ENCODE data around the gene DYSF.

Gene DYSF

GRCh38 chr2:71683070-71683469 is 229.7 kb downstream of the DYSF start:
- H3K4me3 ChIP-seq = no peak overlapping the region
- no peak overlapping the region for H3K9ac ChIP-seq (ENCODE audit: insufficient read length)
- no peak for TF ChIP-seq FOXP2 (optimal IDR thresholded peaks at IDR 0.05; ENCODE audit: control extremely low read depth, extremely low read length, insufficient read depth)
- no peak for TF ChIP-seq EZH2 (IDR thresholded peaks at IDR 0.05)
- no peak for TF ChIP-seq POLR2AphosphoS5 (IDR thresholded peaks at IDR 0.05; ENCODE audit: borderline replicate concordance, low read depth, low read length)
- DNase-seq (ENCODE audit: low read depth, low spot score) = no peak
- no peak overlapping the region for H3K27ac ChIP-seq
- H3K36me3 ChIP-seq (ENCODE audit: insufficient read depth, low read length) = no peaks in the 10 kb centered on the region
- no peaks in the 10 kb centered on the region for H3K9me3 ChIP-seq (ENCODE audit: low read depth, low read length)

DNA sequence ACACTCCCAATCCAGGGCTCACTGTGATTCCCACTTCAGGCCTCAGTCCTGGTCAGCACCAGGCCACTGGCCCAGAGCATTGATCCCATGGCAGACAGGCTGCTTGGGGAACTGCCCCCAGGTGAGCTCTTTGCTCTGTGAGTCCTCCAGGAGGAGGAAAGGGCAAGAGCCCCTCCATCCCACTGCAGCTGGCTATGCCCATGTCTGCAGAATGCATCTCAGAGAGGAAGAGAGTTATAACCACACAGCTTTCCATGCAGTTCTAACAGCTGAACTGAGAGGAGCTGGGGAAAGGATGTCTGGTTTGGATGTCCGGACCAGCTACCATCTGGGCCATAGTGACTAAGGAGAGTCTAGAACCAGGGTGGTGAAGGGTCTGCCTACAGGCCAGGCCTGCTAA is 230.3 kb downstream of the DYSF start:
- Histone ChIP-seq H3K27ac (no peak overlapping the region), H3K36me3 (ENCODE audit: insufficient read depth, low read length) (no peaks in the 10 kb centered on the region), H3K4me3 (no peak overlapping the region), H3K9ac (ENCODE audit: insufficient read length) (no peak overlapping the region), H3K9me3 (ENCODE audit: low read depth, low read length) (no peaks in the 10 kb centered on the region)
- no peak for DNase-seq (ENCODE audit: low read depth, low spot score)
- no peak for TF ChIP-seq POLR2AphosphoS5 (IDR thresholded peaks at IDR 0.05; ENCODE audit: borderline replicate concordance, low read depth, low read length)
- no peak for TF ChIP-seq FOXP2 (optimal IDR thresholded peaks at IDR 0.05; ENCODE audit: control extremely low read depth, extremely low read length, insufficient read depth)
- no peak for TF ChIP-seq EZH2 (IDR thresholded peaks at IDR 0.05)

DNA sequence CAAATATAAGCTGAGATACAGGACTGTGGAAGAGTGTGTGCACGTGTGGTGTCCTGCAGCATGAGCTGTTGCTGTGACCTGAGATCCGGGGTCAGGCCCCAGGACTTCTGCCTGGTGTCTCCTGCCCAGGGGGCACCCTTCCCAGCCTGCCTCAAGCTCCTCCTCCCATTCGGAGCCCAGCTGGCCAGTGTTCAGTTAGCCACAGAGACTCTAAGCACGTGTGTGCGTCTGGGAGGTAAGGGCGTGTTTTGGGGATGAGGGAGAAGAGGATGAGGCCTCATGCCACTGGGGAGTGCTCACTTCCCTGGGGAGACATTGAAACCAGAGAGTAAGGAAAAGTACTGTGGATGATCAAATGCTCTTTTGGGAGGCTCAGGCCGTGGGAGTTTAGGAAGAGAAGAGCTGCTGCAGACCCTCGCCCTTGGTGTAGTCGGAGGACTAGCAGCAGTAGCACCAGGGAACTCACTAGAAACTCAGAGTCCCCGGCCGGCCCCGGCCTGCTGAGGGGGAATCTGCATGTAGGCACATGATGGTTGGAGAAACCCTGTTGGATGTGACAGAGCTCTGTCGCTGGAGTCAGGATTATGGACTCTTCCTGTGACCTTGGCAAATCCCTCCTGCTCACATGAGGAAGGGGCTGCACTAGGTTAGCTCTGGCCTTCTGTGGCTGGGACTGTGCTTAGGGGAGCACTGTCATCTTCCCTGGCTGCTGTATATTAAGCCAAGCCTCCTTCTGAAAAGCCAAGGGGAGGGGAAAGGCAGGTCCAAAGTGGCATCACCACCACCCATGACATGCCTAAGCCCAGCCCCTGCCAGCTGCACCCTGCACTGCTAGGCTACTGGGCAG is 231.1 kb downstream of the DYSF start:
- no peak overlapping the region for H3K4me3 ChIP-seq
- H3K9ac ChIP-seq (ENCODE audit: insufficient read length) = no peak overlapping the region
- no peak overlapping the region for H3K27ac ChIP-seq
- TF ChIP-seq FOXP2 (optimal IDR thresholded peaks at IDR 0.05; ENCODE audit: control extremely low read depth, extremely low read length, insufficient read depth) = no peak
- TF ChIP-seq POLR2AphosphoS5 (IDR thresholded peaks at IDR 0.05; ENCODE audit: borderline replicate concordance, low read depth, low read length) = no peak
- no peak for TF ChIP-seq EZH2 (IDR thresholded peaks at IDR 0.05)
- H3K9me3 ChIP-seq (ENCODE audit: low read depth, low read length) = no peaks in the 10 kb centered on the region
- DNase-seq (ENCODE audit: low read depth, low spot score) = no peak
- no peaks in the 10 kb centered on the region for H3K36me3 ChIP-seq (ENCODE audit: insufficient read depth, low read length)

DNA sequence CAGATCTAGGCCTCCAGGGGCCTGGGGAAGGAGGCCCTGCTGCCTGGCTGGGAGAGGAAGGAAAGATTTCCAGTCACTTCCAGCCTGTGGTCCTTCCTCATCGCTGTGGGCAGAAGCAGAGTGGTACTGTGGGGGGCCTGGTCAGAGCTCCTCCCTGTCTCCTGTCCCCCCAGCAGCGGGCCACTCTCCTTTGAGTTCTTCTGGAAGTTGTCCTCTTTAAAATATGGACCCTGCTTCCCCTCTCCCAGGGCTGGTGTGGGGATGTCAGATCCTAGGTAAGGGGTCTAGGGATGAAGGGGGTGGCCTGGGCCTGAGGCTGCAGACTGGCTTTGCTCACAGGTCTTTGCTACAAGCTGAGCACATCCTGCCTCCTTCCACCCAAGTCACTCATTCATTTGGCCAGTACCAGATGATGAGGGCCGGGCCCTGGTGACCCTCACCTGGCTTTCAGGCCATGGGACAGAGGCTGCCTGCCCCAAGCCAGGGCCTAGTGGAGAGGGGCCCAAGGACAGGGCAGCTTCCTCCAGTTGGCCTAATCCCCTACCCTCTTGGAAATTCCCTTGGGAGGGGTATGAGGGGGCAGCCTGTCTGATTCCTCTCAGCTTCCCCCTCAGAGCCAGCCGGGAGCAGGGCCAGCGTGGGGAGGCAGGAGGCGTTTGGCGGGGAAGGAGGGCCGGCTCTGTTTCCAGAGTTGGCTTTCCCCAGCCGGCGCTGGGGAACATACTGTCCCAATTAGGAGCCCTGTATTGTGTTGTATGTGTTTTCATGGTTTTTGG is 231.9 kb downstream of the DYSF start:
- no peak for DNase-seq (ENCODE audit: low read depth, low spot score)

DNA sequence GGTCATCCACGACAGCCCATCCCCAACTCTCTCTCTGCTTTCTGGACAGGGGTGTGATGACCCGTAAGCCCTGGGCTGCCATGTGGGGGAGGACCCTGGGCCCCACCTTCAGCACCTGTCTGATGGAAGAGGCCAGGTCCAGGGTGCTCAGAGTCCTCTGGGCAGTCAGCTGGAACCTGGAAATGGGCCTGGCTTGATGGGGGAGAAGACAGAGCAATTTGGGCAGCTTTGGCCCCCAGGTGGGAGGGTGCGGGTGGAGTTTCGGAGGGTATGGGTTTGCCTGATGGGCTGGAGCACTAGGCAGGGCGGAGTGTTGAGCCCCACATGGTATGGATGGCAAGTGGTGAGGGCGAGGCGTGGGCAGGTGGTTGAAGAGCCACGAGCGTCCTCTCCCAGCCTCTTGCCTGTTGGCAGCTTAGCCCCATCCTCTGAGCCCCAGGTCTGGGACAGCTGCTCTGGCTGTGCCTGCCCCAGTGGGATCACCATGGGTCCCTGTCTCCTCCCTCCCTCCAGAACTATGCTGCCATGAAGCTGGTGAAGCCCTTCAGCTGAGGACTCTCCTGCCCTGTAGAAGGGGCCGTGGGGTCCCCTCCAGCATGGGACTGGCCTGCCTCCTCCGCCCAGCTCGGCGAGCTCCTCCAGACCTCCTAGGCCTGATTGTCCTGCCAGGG is 232.7 kb downstream of the DYSF start:
- no peaks in the 10 kb centered on the region for H3K36me3 ChIP-seq (ENCODE audit: insufficient read depth, low read length)
- TF ChIP-seq POLR2AphosphoS5 (IDR thresholded peaks at IDR 0.05; ENCODE audit: borderline replicate concordance, low read depth, low read length) = no peak
- no peak for TF ChIP-seq FOXP2 (optimal IDR thresholded peaks at IDR 0.05; ENCODE audit: control extremely low read depth, extremely low read length, insufficient read depth)
- no peak for TF ChIP-seq EZH2 (IDR thresholded peaks at IDR 0.05)
- no peak for DNase-seq (ENCODE audit: low read depth, low spot score)
- no peak overlapping the region for H3K4me3 ChIP-seq
- no peak overlapping the region for H3K27ac ChIP-seq
- H3K9ac ChIP-seq (ENCODE audit: insufficient read length) = no peak overlapping the region
- no peaks in the 10 kb centered on the region for H3K9me3 ChIP-seq (ENCODE audit: low read depth, low read length)

More for the DNA sequence above, 231.9 kb downstream of the DYSF start:
- H3K9ac ChIP-seq (ENCODE audit: insufficient read length) = no peak overlapping the region
- TF ChIP-seq POLR2AphosphoS5 (IDR thresholded peaks at IDR 0.05; ENCODE audit: borderline replicate concordance, low read depth, low read length) = no peak
- no peak for TF ChIP-seq FOXP2 (optimal IDR thresholded peaks at IDR 0.05; ENCODE audit: control extremely low read depth, extremely low read length, insufficient read depth)
- TF ChIP-seq EZH2 (IDR thresholded peaks at IDR 0.05) = no peak
- H3K36me3 ChIP-seq (ENCODE audit: insufficient read depth, low read length) = no peaks in the 10 kb centered on the region
- no peak overlapping the region for H3K4me3 ChIP-seq
- H3K9me3 ChIP-seq (ENCODE audit: low read depth, low read length) = no peaks in the 10 kb centered on the region
- H3K27ac ChIP-seq = no peak overlapping the region

DNA sequence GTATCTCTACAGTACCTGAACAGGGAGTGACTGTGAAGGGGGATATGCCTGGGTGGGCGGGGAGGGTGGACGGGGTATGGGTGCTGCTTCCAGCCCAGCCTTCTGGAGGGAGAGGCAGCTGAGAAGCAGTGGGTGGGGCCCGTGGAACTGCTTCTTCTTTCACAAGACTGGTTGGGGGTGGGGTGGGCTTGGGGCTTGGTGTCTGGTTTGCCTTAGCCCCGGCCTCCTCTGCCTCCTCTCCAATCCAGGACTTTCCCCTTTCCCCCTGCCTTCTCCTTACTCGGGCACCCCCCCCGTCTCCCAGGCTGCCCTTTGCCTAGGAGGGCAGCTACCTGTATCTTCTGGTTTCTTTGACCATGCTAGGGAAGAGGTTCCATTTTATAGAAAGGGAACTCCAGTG is 233.4 kb downstream of the DYSF start:
- H3K27ac ChIP-seq = no peak overlapping the region
- H3K9ac ChIP-seq (ENCODE audit: insufficient read length) = no peak overlapping the region
- no peak for TF ChIP-seq FOXP2 (optimal IDR thresholded peaks at IDR 0.05; ENCODE audit: control extremely low read depth, extremely low read length, insufficient read depth)
- TF ChIP-seq POLR2AphosphoS5 (IDR thresholded peaks at IDR 0.05; ENCODE audit: borderline replicate concordance, low read depth, low read length) = no peak
- TF ChIP-seq EZH2 (IDR thresholded peaks at IDR 0.05) = no peak
- H3K36me3 ChIP-seq (ENCODE audit: insufficient read depth, low read length) = no peaks in the 10 kb centered on the region
- no peak for DNase-seq (ENCODE audit: low read depth, low spot score)
- H3K4me3 ChIP-seq = no peak overlapping the region
- no peaks in the 10 kb centered on the region for H3K9me3 ChIP-seq (ENCODE audit: low read depth, low read length)

DNA sequence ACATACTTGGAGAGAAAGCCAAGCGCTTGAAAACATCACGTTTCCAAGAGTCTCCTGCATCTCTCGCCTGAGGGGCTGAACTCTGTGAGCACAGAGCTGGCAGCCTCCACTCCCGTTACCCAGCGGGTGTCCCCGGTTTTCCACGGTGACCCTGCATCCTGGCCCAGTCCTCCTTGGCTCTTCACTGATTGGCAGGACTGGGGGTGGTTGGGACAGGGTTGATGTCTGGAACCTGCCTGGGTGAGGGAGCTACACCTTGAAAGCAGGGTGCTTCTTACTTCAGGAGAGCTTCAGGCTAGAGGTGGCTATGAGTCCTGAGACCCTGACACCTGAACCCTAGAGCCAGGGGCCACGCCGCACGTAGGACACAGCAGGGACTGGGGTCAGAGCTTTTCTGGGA is 234.1 kb downstream of the DYSF start:
- Histone ChIP-seq H3K9ac (ENCODE audit: insufficient read length) (no peak overlapping the region), H3K27ac (no peak overlapping the region), H3K36me3 (ENCODE audit: insufficient read depth, low read length) (no peaks in the 10 kb centered on the region), H3K4me3 (no peak overlapping the region), H3K9me3 (ENCODE audit: low read depth, low read length) (no peaks in the 10 kb centered on the region)
- DNase-seq (ENCODE audit: low read depth, low spot score) = no peak
- TF ChIP-seq POLR2AphosphoS5 (IDR thresholded peaks at IDR 0.05; ENCODE audit: borderline replicate concordance, low read depth, low read length) (no peak), FOXP2 (optimal IDR thresholded peaks at IDR 0.05; ENCODE audit: control extremely low read depth, extremely low read length, insufficient read depth) (no peak), EZH2 (IDR thresholded peaks at IDR 0.05) (no peak)

DNA sequence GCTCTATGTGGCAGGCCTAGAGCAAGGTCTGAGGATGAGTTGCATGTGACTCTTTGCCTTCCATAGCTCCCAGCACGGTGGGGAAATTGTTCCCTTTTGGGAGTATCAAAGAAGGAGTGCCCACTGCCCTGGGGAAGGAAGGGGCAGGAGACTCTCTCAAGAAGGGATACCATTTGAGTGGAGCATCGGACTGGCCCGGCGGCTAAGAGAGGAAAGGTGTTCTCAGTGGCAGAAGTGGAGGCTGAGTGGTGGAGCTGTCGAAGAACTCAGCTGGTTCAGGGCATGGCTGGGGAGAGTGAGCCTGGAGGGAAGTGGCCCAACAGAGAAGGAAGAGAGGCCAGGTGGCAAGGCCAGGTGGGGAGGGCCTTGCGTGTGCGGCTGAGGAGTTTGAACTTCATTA is 235.2 kb downstream of the DYSF start:
- H3K9me3 ChIP-seq (ENCODE audit: low read depth, low read length) = no peaks in the 10 kb centered on the region
- no peaks in the 10 kb centered on the region for H3K36me3 ChIP-seq (ENCODE audit: insufficient read depth, low read length)
- H3K9ac ChIP-seq (ENCODE audit: insufficient read length) = no peak overlapping the region
- TF ChIP-seq FOXP2 (optimal IDR thresholded peaks at IDR 0.05; ENCODE audit: control extremely low read depth, extremely low read length, insufficient read depth) (no peak), EZH2 (IDR thresholded peaks at IDR 0.05) (no peak), POLR2AphosphoS5 (IDR thresholded peaks at IDR 0.05; ENCODE audit: borderline replicate concordance, low read depth, low read length) (no peak)
- no peak overlapping the region for H3K4me3 ChIP-seq
- no peak for DNase-seq (ENCODE audit: low read depth, low spot score)
- no peak overlapping the region for H3K27ac ChIP-seq

Measured in SK-N-MC (cell line).